Neural progenitor cell (in vitro differentiated cells): ENCODE results near the gene SLC9A5. TPM values are rescaled to one million over a fixed set of nuclear protein-coding genes. Genes with fewer than 3 reads are reported as not detected.

Experiments
- DNase-seq: peaks from one replicate; pipeline ENCODE4 v3.0.0-alpha.2; 2016; ENCODE audit warnings: low spot score
- H2AFZ ChIP-seq: fragments of 200-600 bp; sonication (generic); replicated peaks from 2 replicates; pipeline ENCODE4 v1.6.1; 2016; ENCODE audit warnings: antibody characterized with exemption
- H3F3A ChIP-seq: fragments of 200-600 bp; sonication (generic); 2 replicates; pipeline ENCODE4 v1.6.1; 2016; ENCODE audit warnings: antibody characterized with exemption, low read depth
- H3K27ac ChIP-seq: fragments of 200-600 bp; sonication (generic); 2 replicates; pipeline ENCODE4 v1.5.1; 2016; ENCODE audit warnings: mild to moderate bottlenecking
- H3K27me3 ChIP-seq: fragments of 200-600 bp; sonication (generic); 2 replicates; pipeline ENCODE4 v1.6.1; 2016; ENCODE audit warnings: mild to moderate bottlenecking, moderate library complexity
- H3K36me3 ChIP-seq: fragments of 200-600 bp; sonication (generic); 2 replicates; pipeline ENCODE4 v1.5.1; 2016
- H3K4me1 ChIP-seq: fragments of 200-600 bp; sonication (generic); 2 replicates; pipeline ENCODE4 v1.6.1; 2016; ENCODE audit warnings: mixed run types
- H3K4me2 ChIP-seq: fragments of 200-600 bp; sonication (generic); 2 replicates; pipeline ENCODE4 v1.6.1; 2016
- H3K4me3 ChIP-seq: fragments of 200-600 bp; sonication (generic); 2 replicates; pipeline ENCODE4 v1.5.1; 2016
- H3K79me2 ChIP-seq: fragments of 200-600 bp; sonication (generic); 2 replicates; pipeline ENCODE4 v1.6.1; 2016; ENCODE audit warnings: low read depth
- H3K9ac ChIP-seq: fragments of 200-600 bp; sonication (generic); 2 replicates; pipeline ENCODE4 v1.6.1; 2016
- H3K9me3 ChIP-seq: fragments of 200-600 bp; sonication (generic); 2 replicates; pipeline ENCODE4 v1.5.1; 2016; ENCODE audit warnings: low read depth
- H4K20me1 ChIP-seq: fragments of 200-600 bp; sonication (generic); 2 replicates; pipeline ENCODE4 v1.6.1; 2016; ENCODE audit warnings: low read depth
- H3K27ac Mint-ChIP-seq: 3 replicates; pipeline ENCODE4 v1.8.0; 2021; ENCODE audit warnings: mixed read lengths
- H3K27me3 Mint-ChIP-seq: 2 replicates; pipeline ENCODE4 v1.8.0; 2022; ENCODE audit warnings: low read depth, mild to moderate bottlenecking, inconsistent platforms, moderate library complexity, mixed read lengths; ENCODE audit not compliant: insufficient read depth
- H3K36me3 Mint-ChIP-seq: 3 replicates; pipeline ENCODE4 v1.8.0; 2021; ENCODE audit warnings: mixed read lengths
- H3K4me1 Mint-ChIP-seq: 3 replicates; pipeline ENCODE4 v1.8.0; 2021; ENCODE audit warnings: mixed read lengths
- H3K4me3 Mint-ChIP-seq: 3 replicates; pipeline ENCODE4 v1.8.0; 2021; ENCODE audit warnings: mild to moderate bottlenecking, moderate library complexity, mixed read lengths
- H3K9me3 Mint-ChIP-seq: 3 replicates; pipeline ENCODE4 v1.8.0; 2020; ENCODE audit warnings: mixed read lengths
- EZH2 ChIP-seq: fragments of 200-600 bp; sonication (generic); IDR thresholded peaks from 2 replicates; pipeline ENCODE4 v1.6.1; 2017; ENCODE audit warnings: antibody characterized with exemption, mild to moderate bottlenecking, moderate library complexity
- EZH2phosphoT487 ChIP-seq: fragments of 200-600 bp; sonication (generic); IDR thresholded peaks from 2 replicates; pipeline ENCODE4 v1.6.1; 2017; ENCODE audit warnings: antibody characterized with exemption
- total RNA-seq: library from RNA; depleted of rRNA; stranded (reverse); fragments of >200 nt; gene quantifications from 2 replicates; pipeline ENCODE4 v1.2.3, GENCODE V29; 2015; ENCODE audit warnings: low replicate concordance
- TF ChIP-seq, protein P1 (sequence below): fragments of 200-600 bp; sonication (generic); IDR thresholded peaks from 2 replicates; pipeline ENCODE4 v1.5.1; 2017; ENCODE audit warnings: antibody characterized with exemption, mild to moderate bottlenecking

SLC9A5 gene
- total RNA-seq, 1 donor from 2014 or later, result 2.5 TPM

- H3K4me1 ChIP-seq, result no peaks in the 10 kb centered on the region
- no peaks in the 10 kb centered on the region for H4K20me1 ChIP-seq
- Mint-ChIP-seq H3K36me3 (no peaks in the 10 kb centered on the region), H3K4me1 (peaks cover 8% of the 10 kb centered on the region), H3K9me3 (no peaks in the 10 kb centered on the region), H3K27me3 (no peaks in the 10 kb centered on the region), H3K27ac (no peak overlapping the region), H3K4me3 (no peak overlapping the region)
- no peak overlapping the region for H3K4me2 ChIP-seq
- no peak for DNase-seq
- no peak overlapping the region for H3K9ac ChIP-seq
- no peaks in the 10 kb centered on the region for H3K36me3 ChIP-seq
- TF ChIP-seq EZH2 (no peak), EZH2phosphoT487 (no peak)
- TF ChIP-seq, protein P1, sequence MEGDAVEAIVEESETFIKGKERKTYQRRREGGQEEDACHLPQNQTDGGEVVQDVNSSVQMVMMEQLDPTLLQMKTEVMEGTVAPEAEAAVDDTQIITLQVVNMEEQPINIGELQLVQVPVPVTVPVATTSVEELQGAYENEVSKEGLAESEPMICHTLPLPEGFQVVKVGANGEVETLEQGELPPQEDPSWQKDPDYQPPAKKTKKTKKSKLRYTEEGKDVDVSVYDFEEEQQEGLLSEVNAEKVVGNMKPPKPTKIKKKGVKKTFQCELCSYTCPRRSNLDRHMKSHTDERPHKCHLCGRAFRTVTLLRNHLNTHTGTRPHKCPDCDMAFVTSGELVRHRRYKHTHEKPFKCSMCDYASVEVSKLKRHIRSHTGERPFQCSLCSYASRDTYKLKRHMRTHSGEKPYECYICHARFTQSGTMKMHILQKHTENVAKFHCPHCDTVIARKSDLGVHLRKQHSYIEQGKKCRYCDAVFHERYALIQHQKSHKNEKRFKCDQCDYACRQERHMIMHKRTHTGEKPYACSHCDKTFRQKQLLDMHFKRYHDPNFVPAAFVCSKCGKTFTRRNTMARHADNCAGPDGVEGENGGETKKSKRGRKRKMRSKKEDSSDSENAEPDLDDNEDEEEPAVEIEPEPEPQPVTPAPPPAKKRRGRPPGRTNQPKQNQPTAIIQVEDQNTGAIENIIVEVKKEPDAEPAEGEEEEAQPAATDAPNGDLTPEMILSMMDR, result no peak
- no peaks in the 10 kb centered on the region for H3K9me3 ChIP-seq
- H3K79me2 ChIP-seq, result no peaks in the 10 kb centered on the region
- no peak overlapping the region for H2AFZ ChIP-seq
- H3F3A ChIP-seq, result no peaks in the 10 kb centered on the region
- no peak overlapping the region for H3K4me3 ChIP-seq
- H3K27me3 ChIP-seq, result no peaks in the 10 kb centered on the region
- H3K27ac ChIP-seq, result no peak overlapping the region
These were observed 9.8 kb upstream of the SLC9A5 start for GRCh38 chr16:67238806-67239470.

- DNase-seq, result no peak
- H3K79me2 ChIP-seq, result no peaks in the 10 kb centered on the region
- H3K4me3 Mint-ChIP-seq, result no peak overlapping the region
- no peak overlapping the region for H3K4me2 ChIP-seq
- H2AFZ ChIP-seq, result no peak overlapping the region
- H3K27me3 Mint-ChIP-seq, result peaks cover 2% of the 10 kb centered on the region
- no peaks in the 10 kb centered on the region for H3K36me3 ChIP-seq
- TF ChIP-seq EZH2 (no peak), EZH2phosphoT487 (no peak)
- TF ChIP-seq, protein P1, result no peak
- H3K36me3 Mint-ChIP-seq, result no peaks in the 10 kb centered on the region
- H3K27ac ChIP-seq, result no peak overlapping the region
- no peak overlapping the region for H3K9ac ChIP-seq
- H3K9me3 ChIP-seq, result no peaks in the 10 kb centered on the region
- H3K4me3 ChIP-seq, result no peak overlapping the region
- no peak overlapping the region for H3K27ac Mint-ChIP-seq
- H3K4me1 Mint-ChIP-seq, result peaks cover 13% of the 10 kb centered on the region
- peaks cover 3% of the 10 kb centered on the region for H3K4me1 ChIP-seq
- H3K27me3 ChIP-seq, result no peaks in the 10 kb centered on the region
- no peaks in the 10 kb centered on the region for H3K9me3 Mint-ChIP-seq
- H3F3A ChIP-seq, result no peaks in the 10 kb centered on the region
- peaks cover 2% of the 10 kb centered on the region for H4K20me1 ChIP-seq
These were observed 8.3 kb upstream of the SLC9A5 start for GRCh38 chr16:67240506-67240905.

- Histone ChIP-seq H3K4me2 (no peak overlapping the region), H3K79me2 (no peaks in the 10 kb centered on the region), H3K4me1 (peaks cover 6% of the 10 kb centered on the region), H3K36me3 (no peaks in the 10 kb centered on the region), H3K27ac (no peak overlapping the region), H3K9me3 (no peaks in the 10 kb centered on the region), H3K9ac (no peak overlapping the region), H3K4me3 (no peak overlapping the region), H3K27me3 (no peaks in the 10 kb centered on the region), H3F3A (peaks cover 4% of the 10 kb centered on the region), H2AFZ (no peak overlapping the region), H4K20me1 (peaks cover 6% of the 10 kb centered on the region)
- no peak for DNase-seq
- Mint-ChIP-seq H3K27ac (no peak overlapping the region), H3K36me3 (no peaks in the 10 kb centered on the region), H3K9me3 (no peaks in the 10 kb centered on the region), H3K4me3 (no peak overlapping the region), H3K4me1 (peaks cover 17% of the 10 kb centered on the region), H3K27me3 (peaks cover 2% of the 10 kb centered on the region)
- TF ChIP-seq EZH2phosphoT487, result no peak
- TF ChIP-seq, protein P1, result no peak
- TF ChIP-seq EZH2, result no peak
These were observed 7.5 kb upstream of the SLC9A5 start for GRCh38 chr16:67241008-67241900.
